NCI-H345 treated with DMSO at 0.1 percent for 48 hours (cell line): ENCODE measurements around the gene TIMP2.

Source experiments
- DNase-seq: peaks from one replicate; lab custom pipeline; 2025; ENCODE audit not compliant: unreplicated experiment; lab: John Stamatoyannopoulos, UW

TIMP2 gene

GRCh38 chr17:78819806-78820792 lies 105.1 kb downstream of the TIMP2 start:
- no peak for DNase-seq

GRCh38 chr17:78819402-78819801 lies 105.8 kb downstream of the TIMP2 start:
- DNase-seq, result no peak

- DNase-seq, result no peak
These were observed 106.3 kb downstream of the TIMP2 start for GRCh38 chr17:78818932-78819331.

GRCh38 chr17:78818152-78818846 lies 106.9 kb downstream of the TIMP2 start:
- DNase-seq, result no peak

- no peak for DNase-seq
These were observed 108.1 kb downstream of the TIMP2 start for GRCh38 chr17:78817123-78817522.

GRCh38 chr17:78815696-78816095 lies 109.5 kb downstream of the TIMP2 start:
- DNase-seq, result no peak

- DNase-seq, result no peak
These were observed 112.3 kb downstream of the TIMP2 start for GRCh38 chr17:78812855-78813254.

- DNase-seq, result no peak
These were observed 117.0 kb downstream of the TIMP2 start for GRCh38 chr17:78808163-78808562.

GRCh38 chr17:78806451-78806850 lies 118.7 kb downstream of the TIMP2 start:
- DNase-seq, result no peak

- DNase-seq, result no peak
These were observed 119.9 kb downstream of the TIMP2 start for GRCh38 chr17:78805301-78805700.

- no peak for DNase-seq
These were observed 120.4 kb downstream of the TIMP2 start for GRCh38 chr17:78804777-78805176.

GRCh38 chr17:78803186-78803845 lies 121.9 kb downstream of the TIMP2 start:
- DNase-seq, result no peak
